Measurements from ENCODE around the gene PLA2G3. TPM values are rescaled to one million over a fixed set of nuclear protein-coding genes. Genes with fewer than 3 reads are reported as not detected.

The PLA2G3 gene
- 0.11 and 0.42 TPM in 2 replicates for total RNA-seq (2016; rRNA removed; fragmentation: Illumina TruSeq; extraction: Trizol)
- total RNA-seq (2016; cell fraction: cytosol; rRNA removed; fragmentation: Illumina TruSeq; extraction: Trizol; ENCODE audit: low read depth): 0.09 and 0.20 TPM in 2 replicates
- 0.09 and 0.32 TPM in 2 replicates for total RNA-seq (2016; cell fraction: insoluble cytoplasmic fraction; rRNA removed; fragmentation: Illumina TruSeq; extraction: Trizol)
- total RNA-seq (2016; cell fraction: membrane; rRNA removed; fragmentation: Illumina TruSeq; extraction: Trizol): 0.19 and 0.21 TPM in 2 replicates
- total RNA-seq (2016; cell fraction: nucleus; rRNA removed; fragmentation: Illumina TruSeq; extraction: Trizol): 0.25 and 0.34 TPM in 2 replicates
- 0.12 and 0.24 TPM in 2 replicates for polyA plus RNA-seq (2011; rRNA removed)
- 0.17 TPM in 2 replicates for polyA plus RNA-seq (2011; cell fraction: cytosol; rRNA removed)
- polyA plus RNA-seq (2011; cell fraction: nucleus; rRNA removed): 0.16 and 0.21 TPM in 2 replicates
- polyA plus RNA-seq (2012): 0.15 and 0.37 TPM in 2 replicates
- polyA plus RNA-seq (2016; cell fraction: cytosol; fragmentation: Illumina TruSeq; extraction: Trizol; ENCODE audit: low read depth): 0.06 and 0.14 TPM in 2 replicates
- 0.08 and 0.14 TPM in 2 replicates for polyA plus RNA-seq (2016; cell fraction: insoluble cytoplasmic fraction; fragmentation: Illumina TruSeq; extraction: Trizol; ENCODE audit: low read depth)
- 0.09 TPM in 1 of 2 replicates, not detected in the other for polyA plus RNA-seq (2016; cell fraction: membrane; fragmentation: Illumina TruSeq; extraction: Trizol; ENCODE audit: low read depth)
- 0.55 and 0.78 TPM in 2 replicates for polyA plus RNA-seq (2016; cell fraction: nucleus; fragmentation: Illumina TruSeq; extraction: Trizol; ENCODE audit: insufficient read depth, low read depth)
- 0.30 and 0.40 TPM in 2 replicates for polyA minus RNA-seq (2011; rRNA and poly(A)+ RNA removed; ENCODE audit: low replicate concordance)
- polyA minus RNA-seq (2011; cell fraction: cytosol; rRNA and poly(A)+ RNA removed): not detected in 2 replicates
- not detected in 2 replicates for polyA minus RNA-seq (2011; cell fraction: nucleus; rRNA and poly(A)+ RNA removed)
- Bru-seq, nascent RNA: not detected
- BruChase-seq, experiment 1, labeled RNA remaining after a 6-hour chase: not detected
- not detected for BruChase-seq, experiment 2, labeled RNA remaining after a 2-hour chase
- long read RNA-seq, experiment 1, partial matches to known transcripts: 0 of 1 reads
- long read RNA-seq, experiment 1, other reads (novel, unspliced or antisense): 0 of 1 reads
- long read RNA-seq, experiment 2, partial matches to known transcripts: 0 of 1 reads
- long read RNA-seq, experiment 2, other reads (novel, unspliced or antisense): 0 of 1 reads

DNA sequence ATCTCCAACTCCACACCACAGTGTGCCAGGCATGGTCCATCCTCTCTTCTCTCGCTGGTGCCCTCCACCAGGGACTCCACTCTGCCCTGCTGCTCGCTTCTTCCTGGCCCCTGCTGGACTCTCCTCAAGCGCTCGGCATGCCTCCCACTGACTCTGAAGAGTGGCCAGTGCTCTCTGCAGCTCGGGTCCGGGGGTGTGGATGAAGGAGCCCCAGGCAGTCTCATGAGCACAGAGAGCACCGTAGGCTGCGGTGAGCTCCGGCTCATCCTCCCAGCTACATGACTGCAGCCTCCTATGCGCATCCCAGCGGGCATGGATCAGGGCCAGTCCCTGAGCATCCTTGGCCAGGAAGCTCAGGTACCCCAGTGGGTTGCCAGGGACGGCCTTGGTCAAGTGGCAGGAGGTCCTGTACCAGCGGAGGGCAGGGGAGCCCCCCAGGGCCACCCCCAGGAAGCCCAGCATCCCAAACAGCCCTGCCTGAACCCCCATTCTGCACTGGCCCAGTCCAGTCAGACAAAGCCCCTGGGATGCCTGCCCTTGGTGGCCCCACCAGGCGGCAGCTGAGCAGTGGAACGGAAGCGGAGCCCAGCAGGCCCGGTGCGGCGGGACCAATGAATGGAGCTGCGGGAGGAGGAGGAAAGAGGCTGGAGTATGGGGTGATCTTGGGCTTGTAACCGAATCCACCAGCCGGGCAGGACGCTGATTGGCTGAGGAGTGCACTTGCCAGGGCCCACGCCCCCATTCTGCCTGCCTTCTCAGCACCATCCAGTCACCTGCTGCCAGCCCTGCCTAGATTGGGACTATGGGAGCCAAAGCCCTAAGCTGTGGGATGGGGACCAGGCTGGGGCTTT is at the start of gene PLA2G3:
Gene PLA2G3, minus strand, starts transcription at position 643 of the 851 bp plus-strand sequence. Its CDS starts 154 bp downstream, at position 489.
- POLR2A ChIA-PET: interaction anchor here (1.6 kb wide), 1 partner anchor 33 kb away, joined by 4 read pairs; the partner anchor contains the start of gene SELENOM
- CTCF ChIA-PET (ENCODE audit: low intra/inter-chr PET ratio, low total read pairs): no interaction called here
- peaks cover 16% of the 10 kb centered on the region for H3K4me1 ChIP-seq (ENCODE audit: insufficient read depth, low read length)
- no peak for TF ChIP-seq NAIF1 (CRISPR knock-in tag; IDR thresholded peaks at IDR 0.05; ENCODE audit: borderline replicate concordance)
- no peak for TF ChIP-seq XRCC5 (optimal IDR thresholded peaks at IDR 0.05; ENCODE audit: low read length)
- no peak for TF ChIP-seq ARNT2 (CRISPR knock-in tag; IDR thresholded peaks at IDR 0.05; ENCODE audit: low read depth)
- TF ChIP-seq, protein P1, sequence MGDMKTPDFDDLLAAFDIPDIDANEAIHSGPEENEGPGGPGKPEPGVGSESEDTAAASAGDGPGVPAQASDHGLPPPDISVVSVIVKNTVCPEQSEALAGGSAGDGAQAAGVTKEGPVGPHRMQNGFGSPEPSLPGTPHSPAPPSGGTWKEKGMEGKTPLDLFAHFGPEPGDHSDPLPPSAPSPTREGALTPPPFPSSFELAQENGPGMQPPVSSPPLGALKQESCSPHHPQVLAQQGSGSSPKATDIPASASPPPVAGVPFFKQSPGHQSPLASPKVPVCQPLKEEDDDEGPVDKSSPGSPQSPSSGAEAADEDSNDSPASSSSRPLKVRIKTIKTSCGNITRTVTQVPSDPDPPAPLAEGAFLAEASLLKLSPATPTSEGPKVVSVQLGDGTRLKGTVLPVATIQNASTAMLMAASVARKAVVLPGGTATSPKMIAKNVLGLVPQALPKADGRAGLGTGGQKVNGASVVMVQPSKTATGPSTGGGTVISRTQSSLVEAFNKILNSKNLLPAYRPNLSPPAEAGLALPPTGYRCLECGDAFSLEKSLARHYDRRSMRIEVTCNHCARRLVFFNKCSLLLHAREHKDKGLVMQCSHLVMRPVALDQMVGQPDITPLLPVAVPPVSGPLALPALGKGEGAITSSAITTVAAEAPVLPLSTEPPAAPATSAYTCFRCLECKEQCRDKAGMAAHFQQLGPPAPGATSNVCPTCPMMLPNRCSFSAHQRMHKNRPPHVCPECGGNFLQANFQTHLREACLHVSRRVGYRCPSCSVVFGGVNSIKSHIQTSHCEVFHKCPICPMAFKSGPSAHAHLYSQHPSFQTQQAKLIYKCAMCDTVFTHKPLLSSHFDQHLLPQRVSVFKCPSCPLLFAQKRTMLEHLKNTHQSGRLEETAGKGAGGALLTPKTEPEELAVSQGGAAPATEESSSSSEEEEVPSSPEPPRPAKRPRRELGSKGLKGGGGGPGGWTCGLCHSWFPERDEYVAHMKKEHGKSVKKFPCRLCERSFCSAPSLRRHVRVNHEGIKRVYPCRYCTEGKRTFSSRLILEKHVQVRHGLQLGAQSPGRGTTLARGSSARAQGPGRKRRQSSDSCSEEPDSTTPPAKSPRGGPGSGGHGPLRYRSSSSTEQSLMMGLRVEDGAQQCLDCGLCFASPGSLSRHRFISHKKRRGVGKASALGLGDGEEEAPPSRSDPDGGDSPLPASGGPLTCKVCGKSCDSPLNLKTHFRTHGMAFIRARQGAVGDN (CRISPR knock-in tag; IDR thresholded peaks at IDR 0.05): peak; percentile 50
- TF ChIP-seq CREB3 (CRISPR knock-in tag; IDR thresholded peaks at IDR 0.05): no peak
- no peak for TF ChIP-seq ZUFSP (CRISPR knock-in tag; IDR thresholded peaks at IDR 0.05; ENCODE audit: borderline replicate concordance)
- no peak for TF ChIP-seq BHLHE40 (IDR thresholded peaks at IDR 0.05; ENCODE audit: low read length)
- no peak for TF ChIP-seq LCORL (IDR thresholded peaks at IDR 0.05)
- no peak for TF ChIP-seq LCORL (CRISPR knock-in tag; IDR thresholded peaks at IDR 0.05)
- peak; percentile 33 for TF ChIP-seq HNRNPLL (IDR thresholded peaks at IDR 0.05; ENCODE audit: low read depth, low read length, poor library complexity, severe bottlenecking)
- TF ChIP-seq RFX3 (CRISPR knock-in tag; IDR thresholded peaks at IDR 0.05): no peak

More for the DNA sequence above, at the start of gene PLA2G3:
- Histone ChIP-seq H2AFZ (ENCODE audit: low read length) (no peak within 1 kb of the TSS), H4K20me1 (ENCODE audit: insufficient read depth, low read length) (no peaks in the 10 kb centered on the region), H3K79me2 (ENCODE audit: insufficient read depth, low read length) (no peaks in the 10 kb centered on the region), H3K9me3 (ENCODE audit: low read length) (no peaks in the 10 kb centered on the region), H3K27ac (ENCODE audit: extremely low read length, insufficient read depth, low read length) (no peak within 1 kb of the TSS), H3K9ac (ENCODE audit: insufficient read depth, low read depth, low read length) (no peak within 1 kb of the TSS), H3K4me2 (ENCODE audit: low read depth, low read length) (peak within 1 kb of the TSS; percentile 26; the same call in 1 of the 2 replicates), H3K36me3 (replicated peaks in 1 of 2; ENCODE audit: control insufficient read depth in 1 of 2, insufficient read depth in 2 of 2, low read length in 2 of 2) (no peaks in the 10 kb centered on the region), H3K4me3 (replicated peaks in 1 of 3; ENCODE audit: insufficient read depth in 1 of 3, low read depth in 2 of 3, low read length in 3 of 3) (no peak within 1 kb of the TSS), H3K27me3 (ENCODE audit: control insufficient read depth in 1 of 2, insufficient read depth in 2 of 2, low read length in 2 of 2) (peaks cover 6 to 48% of the 10 kb centered on the region in 2 experiments; a peak in 4 of 5 replicates)
- intact Hi-C loops (cut with micrococcal nuclease; ENCODE audit: unreplicated experiment) (no loop called here), in situ Hi-C loops (cut with HindIII; ENCODE audit: extremely low pct_ligation_motif_present, low pct_unique_long_range_greater_than_20kb) (loop anchor here (5.0 to 10.0 kb wide), 2 partner anchors 38 to 175 kb away; partner anchors contain the start of genes MORC2 and TUG1)
- ATAC-seq: peak; percentile 82
- DNase-seq (ENCODE audit: low spot score): peak; percentile 50
- no peak for FAIRE-seq
- no TSS peak for BruUV-seq (replicated peaks)
- WGBS (ENCODE audit: low lambda C conversion rate): 13% methylated on average over 10 of the region's 24 CpGs
